ENCODE results near the gene ZNF331.

- TF ChIP-seq POLR2A (IDR thresholded peaks at IDR 0.05) (no peak), CTCF (IDR thresholded peaks at IDR 0.05) (no peak), POLR2AphosphoS5 (IDR thresholded peaks at IDR 0.05) (no peak), EP300 (IDR thresholded peaks at IDR 0.05; ENCODE audit: low read depth) (no peak)
Measured at GRCh38 chr19:53545271-53546065, 7.5 kb downstream of the ZNF331 start.
